Measurements from ENCODE around the gene SP3.

- TF ChIP-seq EP300 (IDR thresholded peaks at IDR 0.05; ENCODE audit: low read depth) (no peak), CTCF (IDR thresholded peaks at IDR 0.05) (no peak)
Measured at GRCh38 chr2:173999272-173999671, 34.1 kb upstream of the SP3 start.

Measured in transverse colon (tissue), 3 donors.